Adrenal gland (tissue), 5 donors: Measurements from ENCODE around the gene DLG5.

Source experiments
- POLR2A ChIP-seq, 2 donors: fragments of 450-650 bp; IDR thresholded peaks; one replicate each; pipeline ENCODE4 v1.6.1; 2017; ENCODE audit warnings: antibody characterized with exemption in 2 of 2, mild to moderate bottlenecking in 2 of 2, moderate library complexity in 1 of 2
- TF ChIP-seq, protein P1 (sequence below), 6 experiments: fragments of 450-650 bp in 4 of 6; fragments of 200-600 bp in 2 of 6; sonication (generic) in 1 of 6; IDR thresholded peaks; 1 replicate in 5 of 6; 2 replicates in 1 of 6; pipeline versions ENCODE4 v1.5.1 to v1.8.0; 2016 to 2021; ENCODE audit warnings: antibody characterized with exemption in 6 of 6, mild to moderate bottlenecking in 2 of 6, moderate library complexity in 1 of 6
- donor health status: DM: no; HTN: no; CAD: no.

DNA sequence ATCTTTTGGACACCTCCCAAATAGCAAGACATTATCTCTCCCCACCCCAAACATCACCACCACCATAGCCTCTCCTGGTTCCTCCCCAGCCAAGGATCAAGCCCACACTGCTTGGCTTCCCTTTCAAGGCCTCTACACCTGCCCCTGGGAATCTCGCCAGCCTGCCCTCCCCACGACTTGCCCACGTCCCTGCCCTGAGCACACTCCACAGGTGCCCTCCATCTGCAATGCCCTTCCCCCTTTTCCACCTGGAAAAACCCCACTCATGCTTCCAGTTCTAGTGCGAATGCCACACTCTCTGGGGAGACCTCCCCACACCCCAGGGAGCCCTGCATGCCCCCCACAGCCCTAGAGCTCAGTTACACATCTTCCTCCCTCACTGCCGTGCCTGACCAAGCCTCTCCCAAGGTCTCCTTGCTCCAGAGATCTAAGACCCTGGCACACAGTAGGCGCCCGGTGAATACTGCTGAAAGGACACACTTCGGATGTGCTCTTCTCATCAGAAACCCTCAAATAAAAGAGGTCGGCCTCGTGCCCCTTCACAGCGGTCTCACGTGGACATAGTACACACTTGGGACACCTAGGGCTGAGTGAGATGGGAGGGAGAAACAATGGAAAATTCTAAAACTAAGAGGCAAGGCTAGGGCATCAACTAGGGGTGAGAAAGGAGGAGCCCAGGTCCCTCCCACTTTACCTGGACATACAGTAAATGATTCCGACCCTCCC lies 91.4 kb downstream of the DLG5 start:
- TF ChIP-seq, protein P1, sequence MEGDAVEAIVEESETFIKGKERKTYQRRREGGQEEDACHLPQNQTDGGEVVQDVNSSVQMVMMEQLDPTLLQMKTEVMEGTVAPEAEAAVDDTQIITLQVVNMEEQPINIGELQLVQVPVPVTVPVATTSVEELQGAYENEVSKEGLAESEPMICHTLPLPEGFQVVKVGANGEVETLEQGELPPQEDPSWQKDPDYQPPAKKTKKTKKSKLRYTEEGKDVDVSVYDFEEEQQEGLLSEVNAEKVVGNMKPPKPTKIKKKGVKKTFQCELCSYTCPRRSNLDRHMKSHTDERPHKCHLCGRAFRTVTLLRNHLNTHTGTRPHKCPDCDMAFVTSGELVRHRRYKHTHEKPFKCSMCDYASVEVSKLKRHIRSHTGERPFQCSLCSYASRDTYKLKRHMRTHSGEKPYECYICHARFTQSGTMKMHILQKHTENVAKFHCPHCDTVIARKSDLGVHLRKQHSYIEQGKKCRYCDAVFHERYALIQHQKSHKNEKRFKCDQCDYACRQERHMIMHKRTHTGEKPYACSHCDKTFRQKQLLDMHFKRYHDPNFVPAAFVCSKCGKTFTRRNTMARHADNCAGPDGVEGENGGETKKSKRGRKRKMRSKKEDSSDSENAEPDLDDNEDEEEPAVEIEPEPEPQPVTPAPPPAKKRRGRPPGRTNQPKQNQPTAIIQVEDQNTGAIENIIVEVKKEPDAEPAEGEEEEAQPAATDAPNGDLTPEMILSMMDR (IDR thresholded peaks at IDR 0.05), result no peak
- TF ChIP-seq POLR2A (IDR thresholded peaks at IDR 0.05), result no peak
